Neutrophil (primary cell): ENCODE measurements around the gene TRIM58.

ENCODE experiments used
- H3K27ac ChIP-seq: fragments of 200-600 bp; sonication (generic); 2 replicates; pipeline ENCODE4 v1.5.1; 2016; ENCODE audit warnings: mild to moderate bottlenecking, moderate library complexity
- H3K27me3 ChIP-seq: fragments of 200-600 bp; sonication (generic); 2 replicates; pipeline ENCODE4 v1.6.0; 2016; ENCODE audit warnings: mild to moderate bottlenecking
- H3K36me3 ChIP-seq: fragments of 200-600 bp; sonication (generic); 2 replicates; pipeline ENCODE4 v1.5.1; 2017
- H3K4me1 ChIP-seq, 2 experiments: fragments of 200-600 bp in 1 of 2; sonication (generic) in 1 of 2; 1 replicate in 1 of 2; 2 replicates in 1 of 2; pipeline versions ENCODE4 v1.5.1 to v1.6.1; 2013 to 2016; ENCODE audit warnings: low read depth in 1 of 2, low read length in 1 of 2, mild to moderate bottlenecking in 1 of 2, moderate library complexity in 1 of 2; ENCODE audit not compliant: control insufficient read depth in 1 of 2, insufficient read depth in 1 of 2
- H3K4me3 ChIP-seq, 2 experiments: fragments of 200-600 bp in 1 of 2; sonication (generic) in 1 of 2; 1 replicate in 1 of 2; 2 replicates in 1 of 2; pipeline ENCODE4 v1.5.1; 2013 to 2016; ENCODE audit warnings: low read depth in 1 of 2, low read length in 1 of 2, mild to moderate bottlenecking in 1 of 2, moderate library complexity in 1 of 2
- H3K9me3 ChIP-seq: fragments of 200-600 bp; sonication (generic); 2 replicates; pipeline ENCODE4 v1.5.1; 2016
- TF ChIP-seq, protein P1 (sequence below): fragments of 200-600 bp; sonication (generic); IDR thresholded peaks from 2 replicates; pipeline ENCODE4 v1.5.1; 2016; ENCODE audit warnings: antibody characterized with exemption

TRIM58 gene, protein sequence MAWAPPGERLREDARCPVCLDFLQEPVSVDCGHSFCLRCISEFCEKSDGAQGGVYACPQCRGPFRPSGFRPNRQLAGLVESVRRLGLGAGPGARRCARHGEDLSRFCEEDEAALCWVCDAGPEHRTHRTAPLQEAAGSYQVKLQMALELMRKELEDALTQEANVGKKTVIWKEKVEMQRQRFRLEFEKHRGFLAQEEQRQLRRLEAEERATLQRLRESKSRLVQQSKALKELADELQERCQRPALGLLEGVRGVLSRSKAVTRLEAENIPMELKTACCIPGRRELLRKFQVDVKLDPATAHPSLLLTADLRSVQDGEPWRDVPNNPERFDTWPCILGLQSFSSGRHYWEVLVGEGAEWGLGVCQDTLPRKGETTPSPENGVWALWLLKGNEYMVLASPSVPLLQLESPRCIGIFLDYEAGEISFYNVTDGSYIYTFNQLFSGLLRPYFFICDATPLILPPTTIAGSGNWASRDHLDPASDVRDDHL

DNA sequence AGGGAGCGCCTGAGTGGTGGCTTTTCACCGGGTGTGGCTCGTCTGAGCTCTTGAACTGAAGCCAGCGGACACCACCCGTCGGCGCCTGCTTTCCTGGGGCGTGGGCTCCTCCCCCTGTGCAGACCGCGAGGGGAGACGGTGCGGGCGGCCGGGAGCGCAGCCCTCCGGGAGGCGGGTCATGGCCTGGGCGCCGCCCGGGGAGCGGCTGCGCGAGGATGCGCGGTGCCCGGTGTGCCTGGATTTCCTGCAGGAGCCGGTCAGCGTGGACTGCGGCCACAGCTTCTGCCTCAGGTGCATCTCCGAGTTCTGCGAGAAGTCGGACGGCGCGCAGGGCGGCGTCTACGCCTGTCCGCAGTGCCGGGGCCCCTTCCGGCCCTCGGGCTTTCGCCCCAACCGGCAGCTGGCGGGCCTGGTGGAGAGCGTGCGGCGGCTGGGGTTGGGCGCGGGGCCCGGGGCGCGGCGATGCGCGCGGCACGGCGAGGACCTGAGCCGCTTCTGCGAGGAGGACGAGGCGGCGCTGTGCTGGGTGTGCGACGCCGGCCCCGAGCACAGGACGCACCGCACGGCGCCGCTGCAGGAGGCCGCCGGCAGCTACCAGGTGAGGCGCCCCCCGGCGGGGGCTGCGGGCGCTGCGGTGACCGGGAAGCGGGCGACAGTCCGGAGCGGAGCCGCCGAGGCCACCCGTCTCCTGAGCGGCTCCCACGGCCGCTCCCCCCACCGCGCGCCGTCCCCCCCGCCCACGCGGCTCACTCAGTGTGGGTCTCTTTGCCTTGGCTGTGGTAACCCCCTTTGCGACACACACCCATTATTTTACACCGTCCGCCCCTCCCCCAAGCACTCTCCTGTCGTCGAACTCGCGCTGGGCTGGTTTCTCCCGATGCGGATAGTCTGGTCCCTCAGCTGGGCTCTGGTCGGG is at the start of gene TRIM58:
TRIM58 (plus strand) TSS at position 119 of the 916 bp plus-strand sequence; CDS start at position 179, 60 bp downstream.
- Histone ChIP-seq H3K4me1 (peaks cover 9 to 10% of the 10 kb centered on the region in 2 experiments), H3K27ac (no peak within 1 kb of the TSS), H3K27me3 (peaks cover 55% of the 10 kb centered on the region), H3K4me3 (peak within 1 kb of the TSS; percentile 15 to 59), H3K36me3 (no peaks in the 10 kb centered on the region), H3K9me3 (no peaks in the 10 kb centered on the region)
- TF ChIP-seq, protein P1, sequence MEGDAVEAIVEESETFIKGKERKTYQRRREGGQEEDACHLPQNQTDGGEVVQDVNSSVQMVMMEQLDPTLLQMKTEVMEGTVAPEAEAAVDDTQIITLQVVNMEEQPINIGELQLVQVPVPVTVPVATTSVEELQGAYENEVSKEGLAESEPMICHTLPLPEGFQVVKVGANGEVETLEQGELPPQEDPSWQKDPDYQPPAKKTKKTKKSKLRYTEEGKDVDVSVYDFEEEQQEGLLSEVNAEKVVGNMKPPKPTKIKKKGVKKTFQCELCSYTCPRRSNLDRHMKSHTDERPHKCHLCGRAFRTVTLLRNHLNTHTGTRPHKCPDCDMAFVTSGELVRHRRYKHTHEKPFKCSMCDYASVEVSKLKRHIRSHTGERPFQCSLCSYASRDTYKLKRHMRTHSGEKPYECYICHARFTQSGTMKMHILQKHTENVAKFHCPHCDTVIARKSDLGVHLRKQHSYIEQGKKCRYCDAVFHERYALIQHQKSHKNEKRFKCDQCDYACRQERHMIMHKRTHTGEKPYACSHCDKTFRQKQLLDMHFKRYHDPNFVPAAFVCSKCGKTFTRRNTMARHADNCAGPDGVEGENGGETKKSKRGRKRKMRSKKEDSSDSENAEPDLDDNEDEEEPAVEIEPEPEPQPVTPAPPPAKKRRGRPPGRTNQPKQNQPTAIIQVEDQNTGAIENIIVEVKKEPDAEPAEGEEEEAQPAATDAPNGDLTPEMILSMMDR, result no peak

DNA sequence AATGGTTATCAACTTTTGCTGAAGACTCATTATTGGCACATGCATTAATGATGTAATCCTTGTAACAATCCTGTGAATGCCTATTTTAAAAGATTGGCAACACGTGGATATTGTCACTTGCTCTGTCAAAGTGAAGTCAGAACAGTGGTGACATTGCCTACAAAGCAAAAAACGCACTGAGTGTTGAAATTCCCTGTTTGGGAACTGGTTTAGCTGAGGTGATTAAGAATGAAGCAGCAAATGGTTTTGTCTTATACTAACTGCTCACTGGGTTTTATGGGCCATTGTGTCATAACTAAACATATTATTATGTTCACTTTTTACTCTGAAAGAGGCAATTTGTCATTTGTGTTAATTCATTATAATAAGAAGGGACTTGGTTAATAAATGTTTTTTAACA is 44.4 kb upstream of the TRIM58 start:
- TF ChIP-seq, protein P1, result no peak
- Histone ChIP-seq H3K27me3 (no peaks in the 10 kb centered on the region), H3K4me1 (no peaks in the 10 kb centered on the region), H3K36me3 (no peaks in the 10 kb centered on the region), H3K9me3 (no peaks in the 10 kb centered on the region), H3K27ac (no peak overlapping the region), H3K4me3 (no peak overlapping the region)

DNA sequence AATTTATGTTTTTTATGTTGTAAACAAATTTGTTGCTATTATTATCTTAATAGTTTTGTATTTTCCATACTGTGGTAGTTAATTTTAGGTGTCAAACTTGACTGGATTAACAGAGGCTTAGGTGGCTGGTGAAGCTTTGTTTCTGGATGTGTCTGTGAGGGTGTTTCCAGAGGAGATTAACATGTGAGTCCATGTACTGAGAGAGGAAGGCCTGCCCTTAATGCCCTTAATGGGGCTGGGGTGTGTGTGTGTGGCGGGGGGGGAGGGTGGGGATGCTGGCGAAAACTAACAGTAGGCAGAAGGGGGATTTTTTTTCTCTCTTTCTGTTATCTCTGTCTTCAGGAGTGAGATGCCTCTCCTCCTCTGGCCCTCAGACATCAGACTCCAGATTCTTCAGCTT is 34.9 kb upstream of the TRIM58 start:
- TF ChIP-seq, protein P1, result no peak
- H3K27ac ChIP-seq, result no peak overlapping the region
- H3K36me3 ChIP-seq, result no peaks in the 10 kb centered on the region
- H3K9me3 ChIP-seq, result no peaks in the 10 kb centered on the region
- no peaks in the 10 kb centered on the region for H3K4me1 ChIP-seq
- H3K4me3 ChIP-seq, result no peak overlapping the region
- no peaks in the 10 kb centered on the region for H3K27me3 ChIP-seq

DNA sequence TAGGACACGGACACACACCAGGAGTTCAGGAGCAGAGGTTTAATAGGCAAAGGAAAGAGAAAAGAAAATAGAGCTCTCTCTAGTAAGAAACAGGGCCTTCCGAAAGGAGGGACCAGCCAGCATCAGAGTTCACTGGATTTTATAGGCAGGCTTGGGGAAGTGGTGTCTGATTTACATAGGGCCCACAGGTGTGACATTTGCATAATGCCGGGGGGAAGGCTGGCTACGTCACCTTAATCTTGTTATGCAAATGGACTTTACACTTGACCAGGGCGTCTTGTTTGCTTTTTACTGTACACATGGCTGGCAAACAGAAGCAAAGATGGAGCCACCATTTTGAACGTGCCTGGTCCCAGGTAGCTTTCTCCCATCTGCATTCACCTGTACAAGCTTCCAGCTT is 33.0 kb upstream of the TRIM58 start, which contains the start of gene OR14A16:
OR14A16 (minus strand) TSS at position 97 of the 400 bp plus-strand sequence. CDS start 8,390 bp downstream, outside the sequence.
- TF ChIP-seq, protein P1, result no peak
- no peaks in the 10 kb centered on the region for H3K9me3 ChIP-seq
- no peak within 1 kb of the TSS for H3K4me3 ChIP-seq
- H3K27me3 ChIP-seq, result no peaks in the 10 kb centered on the region
- no peaks in the 10 kb centered on the region for H3K36me3 ChIP-seq
- no peaks in the 10 kb centered on the region for H3K4me1 ChIP-seq
- no peak within 1 kb of the TSS for H3K27ac ChIP-seq

DNA sequence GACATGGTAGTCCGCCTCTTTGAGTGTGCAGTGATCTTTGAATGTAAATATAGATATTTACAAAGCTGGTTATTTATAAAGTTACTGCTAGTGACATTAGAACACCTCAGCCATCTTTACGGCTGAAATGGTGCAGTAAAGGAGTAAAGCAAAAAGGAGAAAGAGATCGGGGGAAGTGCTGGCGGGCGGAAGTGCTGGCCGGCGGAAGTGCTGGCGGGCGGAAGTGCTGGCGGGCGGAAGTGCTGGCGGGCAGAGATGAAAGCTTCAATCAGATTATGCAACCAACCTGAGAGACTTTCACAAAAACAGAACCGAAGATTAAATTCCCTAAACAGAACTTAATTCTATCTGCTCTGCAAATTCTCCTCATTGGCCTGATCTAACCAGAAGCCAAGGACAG is 31.6 kb upstream of the TRIM58 start:
- peak overlapping the region; percentile 20 for H3K27ac ChIP-seq
- TF ChIP-seq, protein P1, result no peak
- H3K9me3 ChIP-seq, result no peaks in the 10 kb centered on the region
- H3K27me3 ChIP-seq, result no peaks in the 10 kb centered on the region
- H3K4me3 ChIP-seq, result no peak overlapping the region
- no peaks in the 10 kb centered on the region for H3K4me1 ChIP-seq
- no peaks in the 10 kb centered on the region for H3K36me3 ChIP-seq
